IPS-NIHi11 (cell line): Measurements from ENCODE around the gene POLR3E.
"Not testable (repeated sequence)": the region's sequence is repeated elsewhere in the genome, so short reads cannot be mapped to it uniquely, and the experiment has no call there.

Experiments used
- DNase-seq: peaks from one replicate; pipeline ENCODE4 v3.0.0; 2012; ENCODE audit warnings: mixed read lengths, low spot score

Gene POLR3E

GRCh38 chr16:22335668-22336246 is 38.5 kb downstream of the POLR3E start:
- DNase-seq, result no peak

GRCh38 chr16:22336581-22336980 is 39.4 kb downstream of the POLR3E start:
- no peak for DNase-seq

DNA sequence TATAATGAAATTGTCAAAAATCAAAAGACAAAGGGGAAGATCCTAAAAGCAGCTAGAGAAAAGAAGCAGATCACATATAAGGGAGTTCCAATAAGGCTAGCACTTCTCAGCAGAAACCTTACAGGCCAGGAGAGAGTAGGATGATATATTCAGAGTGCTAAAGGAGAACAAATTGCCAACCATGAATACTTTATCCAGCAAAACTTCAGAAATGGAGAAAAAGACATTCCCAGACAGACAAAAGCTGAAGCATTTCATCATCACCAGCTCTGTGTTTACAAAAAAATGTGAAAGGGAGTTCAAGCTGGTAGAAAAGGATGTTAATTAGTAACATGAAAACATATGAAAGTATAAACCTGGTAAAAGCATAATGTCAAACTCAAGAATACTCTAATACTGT is 39.8 kb downstream of the POLR3E start:
- DNase-seq, result no peak

- DNase-seq, result no peak
Observed at GRCh38 chr16:22337849-22338635, 40.8 kb downstream of the POLR3E start.

- no peak for DNase-seq
Observed at GRCh38 chr16:22340945-22341344, 43.7 kb downstream of the POLR3E start.

GRCh38 chr16:22342082-22342481 is 44.9 kb downstream of the POLR3E start:
- no peak for DNase-seq

GRCh38 chr16:22346483-22346882 is 49.3 kb downstream of the POLR3E start:
- no peak for DNase-seq

DNA sequence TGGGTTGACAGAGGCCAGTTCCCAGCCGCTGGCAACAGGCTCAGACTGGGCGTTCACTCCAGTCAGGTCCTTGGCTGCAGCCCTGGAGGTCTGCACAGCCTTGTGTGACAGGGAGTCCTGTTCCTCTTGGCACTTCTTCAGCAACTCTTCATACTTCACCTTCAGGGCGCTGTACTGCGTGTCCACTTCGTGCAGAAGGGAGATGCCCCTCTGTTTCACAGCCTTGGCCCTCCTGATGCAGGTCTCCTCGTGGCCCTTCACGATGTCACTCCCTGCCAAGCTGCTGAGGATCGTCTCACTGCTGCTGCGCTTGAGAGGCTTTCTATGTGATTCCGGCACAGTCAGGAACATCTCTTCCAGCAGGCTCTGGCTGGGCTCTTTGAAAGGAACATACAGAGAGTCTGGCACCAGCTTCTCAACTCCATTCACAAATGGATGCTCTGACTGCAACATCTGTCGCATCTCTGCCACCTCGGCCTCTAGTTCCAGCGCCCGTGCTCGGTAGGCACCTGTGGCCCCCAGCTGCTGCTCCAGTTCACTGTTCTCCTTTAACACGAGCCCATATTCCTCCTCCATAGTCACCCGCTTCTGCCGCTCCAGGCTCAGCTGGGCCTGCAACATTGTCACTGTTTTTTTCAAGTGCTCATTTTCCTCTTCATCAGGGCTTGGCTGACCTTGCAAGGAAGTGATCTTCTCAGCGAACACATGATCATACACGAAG is 50.1 kb downstream of the POLR3E start:
- no peak for DNase-seq

DNA sequence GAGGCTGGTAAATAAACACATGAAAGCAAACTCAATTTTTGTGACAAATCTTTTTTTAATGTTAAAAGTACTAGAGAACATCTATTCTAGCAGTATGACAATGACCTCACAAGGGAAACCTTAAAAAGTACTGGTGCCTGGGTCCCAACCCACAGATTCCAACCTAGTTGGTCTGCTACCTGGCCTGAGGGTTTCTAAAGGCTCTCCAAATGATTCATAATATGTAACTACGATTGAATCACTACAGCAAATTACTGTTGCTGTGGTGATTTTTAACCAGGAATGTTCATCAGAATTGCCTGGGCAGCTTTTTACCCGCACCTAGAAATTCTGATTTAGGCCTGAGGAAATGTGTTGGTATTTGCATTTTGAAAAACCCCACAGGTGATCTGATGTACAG is 51.1 kb downstream of the POLR3E start:
- no peak for DNase-seq

GRCh38 chr16:22351017-22351416 is 53.8 kb downstream of the POLR3E start:
- not testable (repeated sequence) for DNase-seq

GRCh38 chr16:22352140-22352539 is 54.9 kb downstream of the POLR3E start:
- DNase-seq, result no peak

GRCh38 chr16:22352723-22353122 is 55.5 kb downstream of the POLR3E start:
- no peak for DNase-seq

GRCh38 chr16:22353191-22353919 is 56.1 kb downstream of the POLR3E start:
- no peak for DNase-seq

DNA sequence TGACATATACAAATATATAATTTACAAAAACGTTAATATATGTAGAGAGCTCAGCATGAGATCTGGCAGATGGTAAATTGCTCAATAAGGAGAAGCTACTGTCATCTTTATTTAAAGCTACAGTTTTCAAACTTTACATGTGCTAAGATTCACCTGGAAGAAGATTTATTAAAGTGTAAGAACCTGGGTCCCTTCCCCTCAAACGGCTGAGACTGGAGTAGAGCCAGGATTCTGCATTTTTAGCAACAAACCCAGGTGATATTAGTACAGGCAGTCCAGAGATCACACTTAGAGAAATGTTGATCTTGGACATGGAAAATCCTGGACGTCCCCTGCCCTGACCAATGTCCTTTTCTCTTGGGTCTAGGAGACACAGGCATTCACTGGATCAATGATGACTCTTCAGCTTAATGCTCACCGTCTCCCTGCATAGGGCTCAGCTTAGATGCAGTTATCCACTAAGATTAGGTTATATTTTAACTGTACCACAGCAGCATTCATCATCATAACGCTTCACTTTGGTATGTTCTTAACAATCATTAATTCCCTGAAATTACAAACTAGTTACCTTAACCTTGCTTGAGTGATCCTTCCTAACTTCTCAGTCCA is 56.8 kb downstream of the POLR3E start:
- no peak for DNase-seq

DNA sequence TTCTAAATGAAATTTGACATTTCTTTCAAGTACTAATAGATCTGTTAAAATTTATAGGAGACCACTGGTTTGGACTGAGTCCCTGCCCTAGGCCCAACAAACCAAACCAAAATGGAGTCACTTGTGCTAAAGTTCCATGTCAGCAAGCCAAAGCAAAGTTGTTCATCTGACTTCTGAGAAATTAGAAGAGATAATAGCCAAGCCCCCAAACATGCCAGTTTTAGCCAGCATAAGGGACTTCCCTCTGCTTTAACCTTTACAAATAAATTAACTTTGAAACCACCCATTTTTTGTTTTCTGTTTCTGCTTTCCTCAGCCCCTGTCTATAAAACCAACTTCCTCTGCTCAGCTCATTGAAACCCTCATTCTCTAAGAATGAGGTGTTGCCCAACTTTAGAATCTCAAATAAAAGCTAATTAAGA is 58.3 kb downstream of the POLR3E start:
- no peak for DNase-seq

DNA sequence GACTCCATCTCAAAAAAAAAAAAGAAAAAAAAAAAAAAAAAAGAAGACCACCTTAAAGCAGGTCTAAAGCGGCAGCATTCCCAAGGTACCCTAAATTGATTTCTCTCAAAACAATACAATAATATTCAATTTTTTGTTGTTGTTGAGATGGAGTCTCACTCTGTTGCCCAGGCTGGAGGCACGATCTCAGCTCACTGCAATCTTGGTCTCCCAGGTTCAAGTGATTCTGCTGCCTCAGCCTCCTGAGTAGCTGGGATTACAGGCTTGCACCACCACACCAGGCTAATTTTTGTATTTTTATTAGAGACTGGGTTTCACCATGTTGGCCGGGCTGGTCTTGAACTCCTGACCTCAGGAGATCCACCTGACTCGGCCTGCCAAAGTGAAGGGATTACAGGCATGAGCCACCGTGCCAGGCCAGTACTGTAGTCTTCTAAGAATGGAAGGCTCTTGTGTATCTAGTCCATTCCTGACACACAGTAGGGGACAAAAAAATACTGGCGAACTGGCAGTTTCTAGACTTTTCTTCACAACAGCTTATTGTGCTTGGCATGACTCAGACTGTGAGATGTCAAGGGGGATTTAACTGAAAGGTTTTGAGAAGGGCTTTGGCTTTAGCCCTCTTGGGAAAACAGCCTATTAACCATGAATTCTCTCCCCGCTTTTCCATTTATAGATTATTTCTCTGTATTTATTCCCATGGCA is 59.9 kb downstream of the POLR3E start:
- no peak for DNase-seq

- no peak for DNase-seq
Observed at GRCh38 chr16:22357635-22357971, 60.4 kb downstream of the POLR3E start.

GRCh38 chr16:22358000-22358399 is 60.8 kb downstream of the POLR3E start:
- DNase-seq, result no peak

DNA sequence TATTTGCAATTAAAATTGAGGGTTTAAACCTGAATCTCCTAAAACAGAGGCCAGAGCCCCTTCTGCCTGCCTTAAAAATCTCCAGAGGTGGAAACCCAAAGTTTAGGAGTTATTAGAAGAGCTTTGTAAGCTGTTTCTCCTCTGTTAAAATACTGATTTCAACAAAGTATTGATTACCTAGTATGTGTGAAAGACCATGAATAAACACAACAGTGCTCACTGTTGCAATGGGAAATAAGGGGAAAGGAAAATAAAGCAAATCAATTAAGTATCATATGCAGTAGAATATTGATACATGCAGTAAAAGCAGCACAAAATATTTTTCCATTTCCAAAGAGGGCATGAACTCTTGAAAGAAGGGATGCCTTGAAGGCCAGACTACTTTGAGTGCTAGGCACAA is 62.5 kb downstream of the POLR3E start:
- DNase-seq, result no peak

GRCh38 chr16:22360963-22361659 is 63.9 kb downstream of the POLR3E start:
- DNase-seq, result no peak

DNA sequence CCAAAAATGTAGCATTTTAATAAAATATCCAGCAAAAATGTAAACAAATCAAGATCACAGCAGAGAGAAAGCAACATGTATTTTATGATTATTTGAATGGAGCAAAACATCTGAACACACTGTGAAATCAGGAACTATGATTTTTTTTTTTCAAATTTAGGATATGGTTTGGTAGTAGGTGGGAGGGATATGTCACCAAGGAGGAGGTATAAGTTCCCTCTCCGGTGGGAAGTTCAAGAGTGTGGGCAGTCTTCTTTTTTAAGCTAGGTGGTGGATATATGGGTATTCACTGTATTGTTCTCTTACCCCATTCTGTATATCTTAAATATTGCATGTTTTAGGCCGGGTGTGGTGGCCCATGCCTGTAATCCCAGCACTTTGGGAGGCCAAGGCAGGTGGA is 67.0 kb downstream of the POLR3E start:
- no peak for DNase-seq
